ENCODE measurements around the gene SMIM44.

SMIM44 gene

GRCh38 chr19:3465552-3465951, 17.7 kb downstream of the SMIM44 start:
- H2AFZ ChIP-seq (ENCODE audit: low read length), result no peak overlapping the region
- H3F3A ChIP-seq (ENCODE audit: insufficient read depth, low read length), result no peaks in the 10 kb centered on the region
- TF ChIP-seq EZH2phosphoT487 (IDR thresholded peaks at IDR 0.05; ENCODE audit: low read length) (no peak), CTCF (IDR thresholded peaks at IDR 0.05; ENCODE audit: low read length) (no peak), EZH2 (optimal IDR thresholded peaks at IDR 0.05; ENCODE audit: low read depth, low read length) (no peak)
- H3K4me2 ChIP-seq (ENCODE audit: low read depth, low read length), result no peak overlapping the region
- H3K79me2 ChIP-seq (ENCODE audit: low read length), result no peaks in the 10 kb centered on the region
- H3K36me3 ChIP-seq (replicated peaks; ENCODE audit: insufficient read depth, low read length), result no peaks in the 10 kb centered on the region
- H4K20me1 ChIP-seq (ENCODE audit: insufficient read depth, low read length), result no peaks in the 10 kb centered on the region
- no peak overlapping the region for H3K27ac ChIP-seq (ENCODE audit: low read length)
- no peak overlapping the region for H3K9ac ChIP-seq (ENCODE audit: low read length)
- H3K27me3 ChIP-seq (replicated peaks; ENCODE audit: insufficient read depth, low read length), result peaks cover 81% of the 10 kb centered on the region
- H3K4me3 ChIP-seq (ENCODE audit: low read length), result no peak overlapping the region
- H3K4me1 ChIP-seq (ENCODE audit: low read length), result no peaks in the 10 kb centered on the region
- DNase-seq, result no peak
- no peaks in the 10 kb centered on the region for H3K9me3 ChIP-seq (replicated peaks; ENCODE audit: insufficient read depth, low read length)
- H3K9me2 ChIP-seq (replicated peaks; ENCODE audit: insufficient read depth, low read length), result no peaks in the 10 kb centered on the region

- Histone ChIP-seq H3K9me3 (replicated peaks; ENCODE audit: insufficient read depth, low read length) (no peaks in the 10 kb centered on the region), H3K27me3 (replicated peaks; ENCODE audit: insufficient read depth, low read length) (peaks cover 81% of the 10 kb centered on the region), H3K27ac (ENCODE audit: low read length) (no peak overlapping the region), H3K4me1 (ENCODE audit: low read length) (no peaks in the 10 kb centered on the region), H3K4me3 (ENCODE audit: low read length) (no peak overlapping the region), H3K9me2 (replicated peaks; ENCODE audit: insufficient read depth, low read length) (no peaks in the 10 kb centered on the region), H4K20me1 (ENCODE audit: insufficient read depth, low read length) (no peaks in the 10 kb centered on the region), H2AFZ (ENCODE audit: low read length) (no peak overlapping the region), H3K9ac (ENCODE audit: low read length) (no peak overlapping the region), H3K36me3 (replicated peaks; ENCODE audit: insufficient read depth, low read length) (no peaks in the 10 kb centered on the region), H3K79me2 (ENCODE audit: low read length) (no peaks in the 10 kb centered on the region), H3K4me2 (ENCODE audit: low read depth, low read length) (no peak overlapping the region), H3F3A (ENCODE audit: insufficient read depth, low read length) (no peaks in the 10 kb centered on the region)
- TF ChIP-seq EZH2phosphoT487 (IDR thresholded peaks at IDR 0.05; ENCODE audit: low read length) (no peak), CTCF (IDR thresholded peaks at IDR 0.05; ENCODE audit: low read length) (no peak), EZH2 (optimal IDR thresholded peaks at IDR 0.05; ENCODE audit: low read depth, low read length) (no peak)
- DNase-seq, result no peak
Observed at GRCh38 chr19:3464587-3465235, 18.5 kb downstream of the SMIM44 start.

- no peak for TF ChIP-seq CTCF (IDR thresholded peaks at IDR 0.05; ENCODE audit: low read length)
- no peak for TF ChIP-seq EZH2 (optimal IDR thresholded peaks at IDR 0.05; ENCODE audit: low read depth, low read length)
- TF ChIP-seq EZH2phosphoT487 (IDR thresholded peaks at IDR 0.05; ENCODE audit: low read length), result no peak
- Histone ChIP-seq H3F3A (ENCODE audit: insufficient read depth, low read length) (no peaks in the 10 kb centered on the region), H3K36me3 (replicated peaks; ENCODE audit: insufficient read depth, low read length) (no peaks in the 10 kb centered on the region), H3K4me2 (ENCODE audit: low read depth, low read length) (no peak overlapping the region), H3K79me2 (ENCODE audit: low read length) (no peaks in the 10 kb centered on the region), H3K9me2 (replicated peaks; ENCODE audit: insufficient read depth, low read length) (no peaks in the 10 kb centered on the region), H3K9me3 (replicated peaks; ENCODE audit: insufficient read depth, low read length) (no peaks in the 10 kb centered on the region), H4K20me1 (ENCODE audit: insufficient read depth, low read length) (no peaks in the 10 kb centered on the region), H3K4me1 (ENCODE audit: low read length) (peaks cover 4% of the 10 kb centered on the region; the same call in 1 of the 2 replicates), H2AFZ (ENCODE audit: low read length) (no peak overlapping the region), H3K27ac (ENCODE audit: low read length) (no peak overlapping the region), H3K9ac (ENCODE audit: low read length) (no peak overlapping the region), H3K4me3 (ENCODE audit: low read length) (no peak overlapping the region), H3K27me3 (replicated peaks; ENCODE audit: insufficient read depth, low read length) (peaks cover 79% of the 10 kb centered on the region)
- DNase-seq, result no peak
Observed at GRCh38 chr19:3463714-3464586, 19.3 kb downstream of the SMIM44 start.
